Occipital lobe (tissue), 2 donors: ENCODE data around the gene SEL1L3. TPM values are rescaled to one million over a fixed set of nuclear protein-coding genes. Genes with fewer than 3 reads are reported as not detected.

ENCODE experiments used
- DNase-seq: peaks from one replicate; lab custom pipeline; 2025; lab: John Stamatoyannopoulos, UW
- total RNA-seq: library from RNA; depleted of rRNA; stranded (reverse); fragments of >200 nt; gene quantifications from one replicate; pipeline ENCODE4 v1.2.3, GENCODE V29; 2014

Gene SEL1L3
- total RNA-seq, 1 donor from 2014 or later, result 92.3 TPM

DNA sequence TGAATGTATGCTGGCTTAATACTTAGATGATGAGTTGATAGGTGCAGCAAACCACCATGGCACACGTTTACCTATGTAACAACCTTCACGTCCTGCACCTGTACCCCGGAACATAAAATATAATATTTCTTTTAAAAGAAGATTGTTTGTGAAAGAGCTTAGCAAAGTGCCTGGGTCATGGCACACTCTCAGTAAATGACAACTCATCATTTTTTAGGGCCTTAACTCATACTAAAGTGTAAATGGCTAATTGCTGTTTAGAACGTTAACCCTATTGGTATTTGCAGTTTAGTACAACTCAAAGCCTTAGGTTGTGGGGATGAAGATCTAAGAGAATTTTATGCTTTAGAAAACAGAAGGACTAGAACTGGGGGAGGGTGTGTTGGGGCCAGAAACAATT lies 67.7 kb downstream of the SEL1L3 start:
- DNase-seq, result no peak

DNA sequence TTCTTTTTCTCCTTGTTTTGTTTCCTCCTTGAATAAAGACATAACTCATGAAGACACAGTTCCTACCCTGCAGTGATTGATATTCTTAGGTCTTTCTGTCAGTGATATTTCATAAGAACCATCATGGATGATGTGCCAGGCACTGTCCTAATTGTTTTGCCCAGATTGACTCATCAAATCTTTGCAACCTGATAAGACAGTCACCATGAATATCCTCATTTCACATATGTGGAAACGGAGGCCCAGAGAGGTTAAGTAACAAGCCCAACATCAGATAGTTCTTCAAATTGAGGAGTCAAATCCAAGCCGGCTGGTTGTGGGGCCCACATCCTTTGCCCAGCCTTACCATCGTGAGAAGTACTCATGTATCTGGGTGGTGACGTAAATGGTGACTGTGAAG lies 69.9 kb downstream of the SEL1L3 start:
- DNase-seq, result no peak

DNA sequence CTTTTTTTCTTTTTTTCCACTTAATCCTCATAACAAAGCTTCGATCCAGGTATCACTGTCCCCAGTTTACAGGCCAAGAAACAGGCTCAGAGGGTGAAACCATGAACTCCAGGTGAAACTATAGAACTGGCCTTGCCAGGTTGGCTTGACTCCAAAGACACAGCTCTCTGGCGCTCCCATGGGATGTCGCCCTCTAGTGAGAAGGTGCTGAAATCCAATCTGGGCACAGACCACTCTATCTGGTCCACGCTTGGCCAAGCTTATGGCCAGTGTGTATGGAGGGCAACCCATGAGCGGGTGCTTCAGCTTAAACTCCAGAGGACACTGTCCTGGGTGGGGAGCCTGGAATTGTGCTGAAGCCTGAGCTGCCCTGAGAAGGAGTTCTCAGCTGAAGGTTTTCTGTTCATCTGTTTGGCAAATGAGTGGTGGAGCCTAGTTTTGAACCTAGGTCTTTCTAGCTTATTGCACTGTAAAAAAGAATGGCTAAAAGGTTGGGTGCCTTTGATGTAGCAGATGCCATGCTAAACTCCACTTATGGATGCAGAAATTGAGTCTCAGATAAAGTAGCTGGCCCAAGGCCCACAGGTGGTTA lies 70.5 kb downstream of the SEL1L3 start:
- no peak for DNase-seq

DNA sequence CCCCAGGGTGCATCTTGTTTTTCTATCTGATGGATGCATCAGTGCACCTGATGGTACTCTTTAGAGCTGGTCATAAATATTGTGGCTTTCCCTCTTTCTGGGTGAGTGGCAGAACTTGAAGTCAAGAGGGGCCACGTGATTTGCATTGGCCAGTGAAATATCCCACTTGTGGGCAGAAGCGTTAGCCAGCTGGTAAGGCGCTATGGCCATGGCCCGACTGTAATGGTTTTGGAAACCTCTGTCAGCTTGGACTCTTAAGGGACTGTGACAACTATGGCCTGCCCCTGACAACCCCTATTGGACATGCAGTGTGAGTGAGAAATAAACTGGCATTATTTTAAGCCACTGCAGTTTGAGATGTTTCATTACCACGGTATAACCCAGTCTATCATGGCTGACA lies 72.8 kb downstream of the SEL1L3 start:
- no peak for DNase-seq

DNA sequence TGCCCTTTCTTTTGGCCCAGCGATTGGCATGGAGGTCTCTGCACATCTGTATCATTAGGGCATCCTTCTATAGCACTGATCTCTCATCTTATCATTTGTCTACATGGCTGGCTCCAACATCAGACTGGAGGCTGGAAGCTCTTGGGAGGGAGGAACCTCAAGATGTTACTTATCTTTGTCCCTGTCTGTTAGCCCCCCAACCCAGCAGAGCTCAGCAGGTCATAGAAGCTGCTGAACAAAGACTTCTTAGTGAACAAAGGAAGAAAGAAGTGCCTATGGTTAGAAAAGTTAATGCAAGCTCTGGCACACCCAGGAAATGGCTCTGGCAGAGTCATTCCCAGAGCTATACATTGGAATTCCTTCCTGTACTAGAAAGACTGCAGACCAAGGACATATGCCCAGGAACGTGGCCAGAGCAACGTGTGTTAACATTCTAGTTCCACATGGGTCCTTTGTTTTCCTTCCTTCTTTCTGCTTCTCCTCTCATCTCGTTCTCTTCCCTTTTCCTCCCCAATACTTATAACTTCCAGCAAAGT lies 74.0 kb downstream of the SEL1L3 start:
- DNase-seq, result no peak

DNA sequence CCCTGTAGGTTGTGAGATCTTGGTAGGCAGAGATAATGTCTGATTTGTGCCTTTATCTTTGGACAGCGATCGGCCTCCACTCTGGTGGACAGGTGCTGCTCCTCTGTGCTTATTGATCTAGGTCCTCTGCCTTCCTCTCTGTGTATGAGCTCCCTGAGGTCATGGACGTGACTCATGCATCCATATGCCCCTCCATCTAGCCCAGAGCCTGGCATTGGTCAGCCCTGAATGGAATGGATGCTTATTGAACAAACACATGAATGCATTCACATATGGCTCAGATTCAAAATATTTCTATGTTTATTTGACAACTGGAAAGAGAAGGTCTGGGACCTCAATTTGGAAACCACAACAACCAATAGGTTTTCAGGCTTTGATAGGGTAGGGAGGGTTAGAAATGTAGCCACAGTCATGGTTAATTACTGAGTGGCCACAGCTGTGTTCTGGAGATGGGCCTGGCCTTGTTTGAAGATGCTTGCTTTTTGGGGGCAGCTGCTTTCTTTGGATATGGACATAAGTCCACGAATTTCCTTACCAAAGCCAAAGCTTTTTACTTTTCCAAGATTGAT lies 76.2 kb downstream of the SEL1L3 start:
- DNase-seq, result no peak

DNA sequence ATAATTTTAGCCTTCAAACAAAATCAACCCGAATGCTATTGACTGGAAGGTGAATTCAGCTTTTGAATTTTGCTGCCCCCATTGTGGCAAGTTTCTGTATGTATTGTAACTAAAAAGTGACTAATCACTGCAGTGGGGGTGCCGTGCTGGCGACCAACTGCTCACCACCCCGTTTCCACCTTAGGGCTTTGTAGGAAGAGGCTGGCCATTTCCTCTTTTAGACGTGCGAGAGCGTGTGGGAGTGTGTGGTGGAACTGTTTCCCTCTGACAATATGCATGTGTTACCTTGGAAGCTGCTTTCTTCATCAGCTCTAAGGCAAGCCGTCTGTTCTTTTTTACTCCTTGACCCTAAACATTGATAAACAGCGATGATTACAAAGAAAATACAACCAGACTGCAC lies 78.8 kb downstream of the SEL1L3 start:
- DNase-seq, result peak; percentile 5

DNA sequence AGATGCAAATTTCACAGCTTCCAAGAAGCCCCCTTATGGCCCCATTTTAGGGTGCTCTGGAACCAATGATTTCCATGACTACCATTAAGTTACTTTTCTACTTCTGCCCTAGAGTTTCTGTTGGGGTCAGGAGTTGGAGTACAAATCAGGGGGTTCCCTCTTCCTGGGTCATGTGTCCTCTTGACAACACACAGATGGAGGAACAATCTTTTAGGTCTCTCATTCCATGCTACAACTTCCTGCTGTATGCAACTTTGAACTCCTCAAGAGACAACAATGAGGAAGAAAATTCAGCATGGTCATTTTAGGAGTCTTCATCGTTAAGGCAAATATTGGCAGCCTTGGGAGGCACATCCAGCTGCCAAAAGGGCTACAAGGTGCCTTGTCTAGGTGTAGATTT lies 79.7 kb downstream of the SEL1L3 start:
- DNase-seq, result no peak

DNA sequence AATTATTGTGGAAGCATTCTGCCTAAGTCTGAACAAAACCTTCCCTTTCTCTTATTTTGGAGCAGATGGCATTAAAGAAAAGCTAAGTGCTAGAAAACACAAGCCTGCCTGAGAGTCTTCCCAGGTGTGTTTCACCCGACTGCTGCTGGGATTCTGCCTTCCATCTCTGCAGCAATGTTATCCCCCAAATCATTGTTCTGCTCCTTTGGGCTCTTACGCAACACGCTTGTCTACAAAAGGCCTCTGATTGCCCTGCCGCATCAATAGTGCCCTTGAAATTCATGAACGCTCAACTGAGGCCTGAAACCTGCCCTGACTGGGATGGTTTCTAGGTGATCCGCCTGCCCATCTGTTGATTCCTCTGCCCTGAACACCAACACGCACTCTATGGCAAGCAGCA lies 80.3 kb downstream of the SEL1L3 start:
- DNase-seq, result no peak

DNA sequence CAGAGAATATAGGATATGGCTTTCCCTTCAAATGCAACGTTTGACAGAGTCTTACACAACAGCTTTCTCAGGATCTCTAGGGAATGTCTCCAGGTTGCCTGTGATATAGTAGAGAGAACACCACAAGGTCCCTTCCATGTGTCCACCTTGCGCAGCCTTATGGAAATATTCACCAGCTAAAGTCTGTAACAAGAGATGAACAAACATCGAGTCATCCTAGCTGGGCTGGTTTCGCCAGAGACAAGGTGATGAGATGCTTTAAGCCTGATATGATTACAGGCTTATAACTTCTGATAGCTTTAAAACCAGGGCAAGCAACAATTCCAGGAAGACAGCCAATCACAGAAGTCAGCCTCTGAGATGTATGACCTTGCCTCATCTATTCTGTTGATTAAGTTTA lies 83.8 kb downstream of the SEL1L3 start:
- no peak for DNase-seq

DNA sequence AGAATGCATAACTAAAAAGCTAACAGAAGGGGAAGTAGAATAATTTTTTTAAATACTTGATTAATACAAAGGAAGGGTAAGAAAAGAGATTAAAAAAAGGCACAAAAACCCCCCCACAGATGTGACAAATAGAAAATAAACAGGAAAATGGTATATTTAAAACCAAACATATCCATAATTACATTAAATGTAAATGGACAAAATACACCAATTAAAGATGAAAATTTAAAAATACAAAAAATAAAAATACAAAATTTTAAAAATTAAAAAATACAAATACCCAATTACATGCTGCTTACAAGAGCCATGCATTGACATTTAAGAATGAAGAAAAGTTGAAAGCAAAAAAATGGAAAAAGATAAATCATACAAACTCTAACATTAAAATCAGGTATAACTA lies 86.0 kb downstream of the SEL1L3 start:
- DNase-seq, result no peak

DNA sequence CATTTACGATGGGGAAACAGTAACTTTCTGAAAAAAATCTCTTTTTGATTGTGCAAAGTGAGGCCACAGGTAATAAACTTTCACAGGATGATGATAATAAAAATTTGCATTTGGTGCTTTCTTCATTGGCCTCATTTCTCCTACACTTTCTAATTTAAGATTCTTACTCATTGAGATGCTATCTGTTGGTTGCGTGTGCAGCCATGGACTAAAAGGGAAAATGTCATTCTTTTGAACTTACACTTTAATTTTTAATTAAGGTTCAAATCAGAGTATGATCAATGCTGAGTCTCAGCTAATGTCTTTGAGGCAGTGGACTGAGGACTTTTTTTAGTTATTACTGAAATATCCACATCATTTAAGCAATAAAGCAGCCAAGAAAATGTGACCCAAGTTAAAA lies 87.6 kb downstream of the SEL1L3 start:
- DNase-seq, result no peak

DNA sequence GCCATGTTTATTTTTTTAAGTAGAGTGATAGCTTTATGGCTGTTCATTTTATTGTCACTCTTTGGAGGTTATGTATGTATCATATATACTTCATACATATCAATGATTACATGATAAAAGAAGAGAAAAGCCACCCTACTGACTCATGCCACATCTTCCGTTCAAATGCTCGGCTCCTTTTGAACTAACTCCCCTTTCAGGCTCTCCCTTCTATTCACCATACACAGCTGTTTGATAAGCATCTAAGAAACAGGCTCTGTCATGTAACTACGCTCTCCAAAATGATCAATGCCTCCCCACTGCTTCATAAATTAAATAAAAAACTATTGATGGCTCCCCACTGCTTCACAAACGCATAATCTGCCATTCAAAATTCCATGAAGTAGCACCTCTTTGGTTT lies 89.4 kb downstream of the SEL1L3 start:
- DNase-seq, result no peak

DNA sequence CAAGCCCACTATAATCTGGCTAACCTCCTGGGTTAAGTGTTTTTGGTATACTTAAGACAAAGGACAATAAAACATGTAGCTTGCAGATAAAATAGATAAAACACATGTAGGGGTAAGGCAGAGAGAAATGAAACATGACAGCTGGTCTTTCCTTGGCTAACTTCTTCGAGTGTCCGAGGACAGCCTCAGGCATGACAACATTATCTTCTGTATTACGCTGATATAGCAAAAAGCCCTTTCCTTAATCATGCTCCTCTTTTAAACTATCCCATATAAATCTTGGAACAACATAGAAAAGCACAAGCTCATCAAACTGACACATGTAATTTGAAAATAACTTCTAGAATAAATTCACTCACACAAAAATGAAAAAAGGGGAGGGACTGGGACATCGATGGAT lies 91.1 kb downstream of the SEL1L3 start:
- no peak for DNase-seq

DNA sequence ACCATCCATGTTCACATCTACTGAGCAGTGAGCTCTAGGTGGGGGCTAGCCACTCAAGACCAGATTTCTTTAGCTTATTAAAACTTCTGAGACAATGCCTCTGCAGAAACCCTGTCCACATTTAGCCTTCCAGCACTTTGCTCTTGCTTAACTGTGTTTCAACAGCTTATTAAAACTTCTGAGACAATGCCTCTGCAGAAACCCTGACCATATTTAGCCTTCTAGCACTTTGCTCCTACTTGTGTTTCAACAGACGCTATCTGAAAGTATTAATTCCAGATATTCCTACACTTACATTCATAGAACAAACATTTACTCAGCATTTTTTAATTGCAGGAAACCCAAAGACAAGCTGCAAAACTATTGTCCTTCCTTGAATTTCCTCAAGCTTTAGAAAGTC lies 91.9 kb downstream of the SEL1L3 start:
- DNase-seq, result no peak

DNA sequence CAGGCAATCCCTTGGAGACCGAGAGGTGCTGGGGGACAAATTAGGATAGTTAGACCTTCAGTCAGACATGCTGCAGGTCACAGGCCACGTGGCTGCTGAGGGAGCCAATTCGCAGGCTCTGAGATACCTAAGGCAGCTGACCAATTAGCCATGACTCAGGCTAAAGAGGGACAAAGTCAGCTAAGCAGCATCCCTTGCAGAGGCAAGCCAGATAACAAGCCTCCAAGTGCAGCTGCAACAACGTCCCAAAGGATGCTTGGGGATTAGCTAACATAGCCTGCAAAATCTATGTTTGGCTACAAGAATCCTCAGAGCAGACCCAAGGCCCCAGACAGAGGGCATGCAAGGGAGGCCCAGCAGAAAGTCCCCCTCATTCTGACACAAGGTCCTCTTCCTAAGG lies 93.5 kb downstream of the SEL1L3 start:
- DNase-seq, result peak; percentile 6

DNA sequence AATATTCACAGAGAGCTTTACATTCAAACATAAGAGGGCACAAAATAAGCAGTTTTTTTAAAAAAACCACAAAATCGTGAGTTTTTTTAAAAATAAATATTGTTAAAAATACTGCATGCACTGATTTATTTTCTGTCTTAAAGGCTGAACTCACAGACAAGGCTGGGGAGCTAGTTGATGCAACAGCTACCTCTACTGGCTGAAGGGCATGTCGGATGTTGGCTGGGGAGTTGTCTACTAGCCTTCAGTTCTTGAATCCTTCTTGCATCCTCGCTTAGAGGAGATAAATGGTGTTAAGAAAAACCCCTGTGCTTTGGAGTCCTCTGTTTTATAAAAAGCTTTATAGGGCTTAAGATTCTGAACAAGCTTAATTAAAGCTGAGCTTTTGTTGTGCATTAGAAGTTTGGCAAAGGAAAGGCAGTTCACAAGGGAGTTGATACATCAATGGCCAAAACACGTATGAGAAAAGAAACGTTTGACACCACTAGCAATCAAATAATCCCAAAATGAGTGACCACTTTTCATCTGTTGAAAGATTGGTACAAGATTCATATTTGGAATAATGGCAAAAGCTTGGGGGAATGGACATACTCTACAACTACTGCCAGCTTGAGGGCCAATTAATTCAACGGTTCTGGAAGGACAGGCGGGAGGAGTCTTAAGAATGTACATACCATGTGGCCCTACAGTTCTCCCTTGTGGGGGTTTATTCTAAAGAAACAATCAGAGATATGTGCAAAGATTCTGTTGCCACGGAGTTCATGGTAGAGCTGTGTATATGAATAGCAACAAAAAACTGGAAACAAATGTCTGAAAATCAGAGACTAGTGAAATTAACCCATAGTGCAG lies 94.7 kb downstream of the SEL1L3 start:
- peak; percentile 54 for DNase-seq

DNA sequence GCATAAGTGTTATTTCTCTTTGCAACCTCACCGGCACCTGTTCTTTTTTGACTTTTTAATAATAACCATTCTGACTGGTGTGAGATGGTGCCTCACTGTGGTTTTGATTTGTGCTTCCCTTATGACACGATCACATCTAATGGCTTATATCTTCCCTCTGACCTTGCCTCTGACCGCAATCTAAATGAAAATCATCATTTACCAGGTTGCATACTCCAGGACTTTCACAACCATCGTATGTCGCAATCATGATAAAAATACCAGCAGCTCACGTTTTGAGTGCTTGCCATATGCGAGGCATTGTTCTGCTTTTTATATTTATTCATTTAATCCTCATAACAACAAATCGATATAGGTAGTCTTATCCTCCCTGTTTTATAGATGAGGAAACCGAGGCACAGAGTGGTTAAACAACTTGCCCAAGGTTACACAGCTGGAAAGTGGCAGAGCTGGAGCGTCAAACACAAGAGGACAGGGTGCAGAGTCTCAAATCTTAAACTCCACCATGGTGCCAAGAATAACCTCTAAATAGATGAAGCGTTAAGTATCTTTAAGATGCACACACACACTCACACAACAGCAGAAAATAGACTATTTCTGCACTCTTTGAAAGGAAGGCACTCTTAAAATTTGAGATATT lies 102.2 kb downstream of the SEL1L3 start:
- no peak for DNase-seq

DNA sequence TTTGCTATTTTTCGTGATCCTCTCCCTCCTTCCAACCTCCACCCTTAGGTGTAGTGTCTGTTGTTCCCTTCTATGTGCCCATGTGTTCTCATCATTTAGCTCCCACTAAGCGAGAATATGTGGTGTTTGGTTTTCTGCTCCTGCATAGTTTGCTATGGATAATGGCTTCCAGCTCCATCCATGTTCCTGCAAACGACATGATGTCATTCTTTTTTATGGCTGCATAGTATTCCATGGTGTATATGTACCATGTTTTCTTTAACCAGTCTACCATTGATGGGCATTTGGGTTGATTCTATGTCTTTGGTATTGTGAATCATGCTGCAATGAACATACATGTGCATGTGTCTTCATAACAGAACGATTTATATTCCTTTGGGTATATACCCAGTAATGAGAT lies 102.7 kb downstream of the SEL1L3 start:
- no peak for DNase-seq

DNA sequence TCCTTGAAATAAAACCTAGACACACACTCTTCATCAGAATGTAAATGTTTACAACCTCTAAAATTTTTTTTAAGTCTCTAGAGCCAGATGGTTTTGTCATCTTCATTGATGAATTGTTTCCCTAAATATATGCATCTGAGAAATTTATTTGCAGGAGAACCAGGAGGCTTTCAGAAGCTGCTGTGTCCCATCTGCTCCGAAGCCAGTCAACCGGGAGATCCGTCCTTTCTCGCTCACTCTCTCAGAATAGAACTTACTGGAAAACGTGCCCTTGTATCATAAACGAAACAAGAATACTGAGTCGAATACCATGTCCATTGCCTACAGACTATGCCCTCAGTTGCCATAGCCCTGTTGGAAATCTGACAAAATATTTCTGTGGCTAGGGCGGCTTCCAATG lies 103.7 kb downstream of the SEL1L3 start:
- DNase-seq, result no peak

DNA sequence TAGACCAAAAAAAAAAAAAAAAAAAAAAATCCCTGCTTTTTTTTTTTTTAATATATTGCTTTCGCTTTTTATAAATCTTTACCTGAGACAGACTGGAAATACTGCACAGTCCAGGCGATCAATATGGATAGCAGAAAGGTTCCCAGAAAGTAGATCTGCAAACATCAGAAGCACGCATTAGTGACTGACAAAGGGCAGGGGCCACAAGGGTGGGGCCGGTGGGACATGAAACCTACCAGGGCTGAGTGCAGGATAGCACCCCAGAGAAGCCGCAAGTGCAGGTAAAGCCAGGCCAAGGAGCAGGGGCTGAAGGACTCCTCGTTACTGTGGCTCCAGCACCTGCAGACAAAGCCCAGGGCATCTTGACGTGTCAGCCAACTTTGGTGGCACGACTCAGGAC lies 105.3 kb downstream of the SEL1L3 start:
- DNase-seq, result no peak

DNA sequence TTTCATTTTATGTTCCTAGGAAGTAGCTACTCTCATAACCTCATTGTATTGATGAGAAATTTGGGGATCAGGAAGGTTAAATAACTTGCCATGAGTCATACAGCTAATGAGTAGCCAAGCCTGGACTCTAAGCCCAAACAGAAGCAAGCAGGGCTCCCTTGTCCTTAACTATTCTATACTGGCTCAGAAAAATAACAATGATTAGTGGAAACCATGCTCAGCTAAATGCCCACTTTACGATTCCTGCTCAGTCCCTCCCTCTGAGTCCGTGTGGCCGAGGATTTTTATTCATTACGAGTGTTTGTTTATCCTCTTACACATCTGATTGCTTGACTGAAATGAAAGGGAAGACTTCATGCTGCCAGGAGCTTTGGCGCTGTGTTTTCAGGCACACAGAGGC lies 106.3 kb downstream of the SEL1L3 start:
- DNase-seq, result no peak
